Panc1 (cell line): ENCODE results near the gene TIMP3. TPM values are rescaled to one million over a fixed set of nuclear protein-coding genes. Genes with fewer than 3 reads are reported as not detected.

Experiments
- ATAC-seq: fragments of 200-7000 bp; cut with Tn5 transposase; 2 replicates; pipeline ENCODE4 v1.9.1; 2020; ENCODE audit warnings: mild to moderate bottlenecking, moderate library complexity
- Bru-seq: library from RNA; stranded (reverse); fragments of 400-500 nt; gene quantifications from one replicate; lab custom pipeline; 2021; lab: Mats Ljungman, UMichigan
- BruChase-seq, 2 experiments: library from RNA; stranded (reverse); fragments of 400-500 nt; gene quantifications; one replicate each; lab custom pipeline; 2021; lab: Mats Ljungman, UMichigan
- BruUV-seq: library from RNA; stranded (reverse); fragments of 400-500 nt; replicated peaks from 2 replicates; lab custom pipeline; 2021; lab: Mats Ljungman, UMichigan
- CTCF ChIA-PET: fragments of 300-600 bp; sonication (Branson Sonifier 250); formaldehyde crosslinking; loops from one replicate; lab custom pipeline; 2022; ENCODE audit warnings: antibody characterized with exemption; lab: Charles Lee
- POLR2A ChIA-PET: fragments of 300-600 bp; sonication (Branson Sonifier 250); formaldehyde crosslinking; loops from one replicate; lab custom pipeline; 2022; ENCODE audit warnings: antibody characterized with exemption; lab: Charles Lee
- DNase-seq: peaks from one replicate; pipeline ENCODE4 v3.0.0-alpha.2; 2010; ENCODE audit warnings: low read depth, low spot score
- H3K27ac ChIP-seq: 2 replicates; pipeline ENCODE4 v1.5.1; 2011; ENCODE audit warnings: mild to moderate bottlenecking, low read length, inconsistent platforms
- H3K27me3 ChIP-seq: fragments of 200-500 bp; sonication (Bioruptor generic); 2 replicates; pipeline ENCODE4 v1.6.0; 2014; ENCODE audit warnings: low read length, inconsistent platforms; ENCODE audit not compliant: control insufficient read depth, insufficient read depth
- H3K36me3 ChIP-seq: fragments of 200-500 bp; sonication (Bioruptor generic); 2 replicates; pipeline ENCODE4 v1.5.1; 2014; ENCODE audit warnings: inconsistent platforms, mild to moderate bottlenecking, low read length, moderate library complexity; ENCODE audit not compliant: control insufficient read depth, insufficient read depth
- H3K4me1 ChIP-seq: 2 replicates; pipeline ENCODE4 v1.5.1; 2011; ENCODE audit warnings: inconsistent platforms, mild to moderate bottlenecking, low read length, moderate library complexity; ENCODE audit not compliant: control insufficient read depth, insufficient read depth
- H3K4me3 ChIP-seq, 2 experiments: 2 replicates each; pipeline ENCODE4 v1.5.1; 2011 to 2012; ENCODE audit warnings: low read depth in 2 of 2, low read length in 2 of 2, mild to moderate bottlenecking in 2 of 2, inconsistent platforms in 1 of 2, moderate library complexity in 1 of 2
- H3K9me3 ChIP-seq: fragments of 200-500 bp; sonication (Bioruptor generic); 2 replicates; pipeline ENCODE4 v1.5.1; 2014; ENCODE audit warnings: low read depth, mild to moderate bottlenecking, inconsistent platforms, low read length, moderate library complexity; ENCODE audit not compliant: control insufficient read depth, insufficient read depth
- POLR2AphosphoS5 ChIP-seq: IDR thresholded peaks from 2 replicates; pipeline ENCODE4 v1.6.1; 2012; ENCODE audit warnings: mild to moderate bottlenecking, low read depth, low read length, moderate library complexity
- REST ChIP-seq, 2 experiments: IDR thresholded peaks; 2 replicates each; pipeline ENCODE4 v1.6.1; 2011 to 2012; ENCODE audit warnings: low read depth in 2 of 2, control low read depth in 1 of 2, low read length in 1 of 2, mild to moderate bottlenecking in 1 of 2, moderate library complexity in 1 of 2; ENCODE audit not compliant: insufficient read depth in 1 of 2
- SIN3A ChIP-seq: IDR thresholded peaks from 2 replicates; pipeline ENCODE4 v1.6.1; 2012; ENCODE audit warnings: low read depth, mild to moderate bottlenecking, low read length, moderate library complexity, borderline replicate concordance; ENCODE audit not compliant: insufficient read depth
- TCF7L2 ChIP-seq: IDR thresholded peaks from 2 replicates; pipeline ENCODE4 v1.6.1; 2011; ENCODE audit warnings: mild to moderate bottlenecking, low read depth, low read length, inconsistent platforms
- in situ Hi-C: cut with HindIII; loops from 2 replicates; pipeline ENCODE4 v1.10.0; 2016; ENCODE audit warnings: low sequenced_read_pairs, low pct_unique_long_range_greater_than_20kb
- intact Hi-C: fragments of 100-400 bp; cut with micrococcal nuclease; formaldehyde crosslinking; loops from one replicate; pipeline ENCODE4 v1.10.0; 2022; ENCODE audit not compliant: unreplicated experiment
- long read RNA-seq: library from polyadenylated mRNA; unstranded; transcript quantifications from one replicate; pipeline ENCODE4 v2.0.0, GENCODE V29; 2021; ENCODE audit not compliant: unreplicated experiment
- polyA plus RNA-seq: library from polyadenylated mRNA; unstranded; fragments of >200 nt; gene quantifications from one replicate; pipeline ENCODE4 v1.2.1, GENCODE V29; 2012; ENCODE audit warnings: missing spikeins; ENCODE audit not compliant: insufficient read length
- total RNA-seq: library from RNA; stranded (reverse); gene quantifications from one replicate; pipeline ENCODE4 v1.2.1, GENCODE V29; 2021; ENCODE audit not compliant: unreplicated experiment
- TF ChIP-seq, protein P1 (sequence below): fragments of 450-650 bp; IDR thresholded peaks from 2 replicates; pipeline ENCODE4 v1.5.1; 2017; ENCODE audit warnings: mild to moderate bottlenecking

The TIMP3 gene
- 0.67 TPM for total RNA-seq
- polyA plus RNA-seq: 0.07 TPM
- Bru-seq, nascent RNA: percentile 14 among the genes with signal in this experiment
- BruChase-seq, experiment 1, labeled RNA remaining after a 2-hour chase: percentile 11 among the genes with signal in this experiment
- BruChase-seq, experiment 2, labeled RNA remaining after a 6-hour chase: percentile 14 among the genes with signal in this experiment
- long read RNA-seq: 0 reads

GRCh38 chr22:32801537-32802236 is at the start of gene TIMP3:
TSS of gene TIMP3 (plus strand) at chr22:32801705. CDS start at chr22:32802002, 297 bp downstream.
- no peaks in the 10 kb centered on the region for H3K36me3 ChIP-seq
- no peak within 1 kb of the TSS for H3K27ac ChIP-seq
- no TSS peak for BruUV-seq
- peak; percentile 56 for ATAC-seq
- in situ Hi-C loops (no loop called here), intact Hi-C loops (no loop called here)
- peak within 1 kb of the TSS in 1 of 2 experiments; percentile 30; a peak in 1 of 4 replicates for H3K4me3 ChIP-seq
- H3K27me3 ChIP-seq: peaks cover 2% of the 10 kb centered on the region; the same call in 1 of the 2 replicates
- no peaks in the 10 kb centered on the region for H3K9me3 ChIP-seq
- TF ChIP-seq REST (IDR thresholded peaks at IDR 0.05; ENCODE audit: insufficient read depth in 1 of 2, low read depth in 2 of 2, low read length in 1 of 2) (no peak), POLR2AphosphoS5 (no peak), TCF7L2 (no peak), SIN3A (no peak)
- TF ChIP-seq, protein P1, sequence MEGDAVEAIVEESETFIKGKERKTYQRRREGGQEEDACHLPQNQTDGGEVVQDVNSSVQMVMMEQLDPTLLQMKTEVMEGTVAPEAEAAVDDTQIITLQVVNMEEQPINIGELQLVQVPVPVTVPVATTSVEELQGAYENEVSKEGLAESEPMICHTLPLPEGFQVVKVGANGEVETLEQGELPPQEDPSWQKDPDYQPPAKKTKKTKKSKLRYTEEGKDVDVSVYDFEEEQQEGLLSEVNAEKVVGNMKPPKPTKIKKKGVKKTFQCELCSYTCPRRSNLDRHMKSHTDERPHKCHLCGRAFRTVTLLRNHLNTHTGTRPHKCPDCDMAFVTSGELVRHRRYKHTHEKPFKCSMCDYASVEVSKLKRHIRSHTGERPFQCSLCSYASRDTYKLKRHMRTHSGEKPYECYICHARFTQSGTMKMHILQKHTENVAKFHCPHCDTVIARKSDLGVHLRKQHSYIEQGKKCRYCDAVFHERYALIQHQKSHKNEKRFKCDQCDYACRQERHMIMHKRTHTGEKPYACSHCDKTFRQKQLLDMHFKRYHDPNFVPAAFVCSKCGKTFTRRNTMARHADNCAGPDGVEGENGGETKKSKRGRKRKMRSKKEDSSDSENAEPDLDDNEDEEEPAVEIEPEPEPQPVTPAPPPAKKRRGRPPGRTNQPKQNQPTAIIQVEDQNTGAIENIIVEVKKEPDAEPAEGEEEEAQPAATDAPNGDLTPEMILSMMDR: no peak
- POLR2A ChIA-PET: no interaction called here
- no peaks in the 10 kb centered on the region for H3K4me1 ChIP-seq
- CTCF ChIA-PET: no interaction called here
- DNase-seq: no peak

DNA sequence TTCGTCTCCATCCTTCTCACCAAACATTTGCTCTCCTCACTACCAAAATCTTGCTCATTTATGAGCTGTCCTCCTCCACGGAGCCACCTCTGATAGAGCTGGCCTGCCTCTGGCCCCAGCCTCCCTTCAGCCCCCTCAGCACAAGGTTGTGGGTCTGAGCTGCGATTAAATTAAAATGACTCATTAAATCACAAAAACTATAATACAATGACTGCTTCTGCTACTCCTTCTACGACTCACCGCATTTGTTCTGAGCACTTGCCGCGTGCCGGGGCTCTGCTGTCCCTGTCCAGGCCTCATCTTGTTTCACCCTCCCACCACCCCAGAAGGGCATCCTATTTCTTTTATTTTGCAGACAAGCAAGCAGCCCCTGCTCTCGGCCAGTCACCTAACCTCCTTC is 49.2 kb upstream of the TIMP3 start:
- H3K4me1 ChIP-seq: no peaks in the 10 kb centered on the region
- ChIA-PET POLR2A (no interaction called here), CTCF (no interaction called here)
- no peak overlapping the region for H3K27ac ChIP-seq
- no TSS peak for BruUV-seq
- H3K4me3 ChIP-seq: no peak overlapping the region
- no peak for DNase-seq
- in situ Hi-C loops (no loop called here), intact Hi-C loops (no loop called here)
- H3K9me3 ChIP-seq: no peaks in the 10 kb centered on the region
- no peak for TF ChIP-seq POLR2AphosphoS5
- TF ChIP-seq TCF7L2: no peak
- no peak for TF ChIP-seq SIN3A
- no peak for TF ChIP-seq REST (IDR thresholded peaks at IDR 0.05; ENCODE audit: insufficient read depth in 1 of 2, low read depth in 2 of 2, low read length in 1 of 2)
- TF ChIP-seq, protein P1: no peak
- no peak for ATAC-seq
- H3K27me3 ChIP-seq: no peaks in the 10 kb centered on the region
- no peaks in the 10 kb centered on the region for H3K36me3 ChIP-seq
